Stimulated activated CD8-positive, alpha-beta memory T cell treated with anti-CD3 and anti-CD28 coated beads, Interleukin-12 subunit alpha, Interleukin-12 subunit beta, amount 100 ng/mL, for 1 hour (primary cell): ENCODE measurements around the gene KCNH6.

Source experiments
- DNase-seq: peaks from one replicate; pipeline ENCODE4 v3.0.0-alpha.2; 2020; ENCODE audit warnings: low read depth

The KCNH6 gene, protein sequence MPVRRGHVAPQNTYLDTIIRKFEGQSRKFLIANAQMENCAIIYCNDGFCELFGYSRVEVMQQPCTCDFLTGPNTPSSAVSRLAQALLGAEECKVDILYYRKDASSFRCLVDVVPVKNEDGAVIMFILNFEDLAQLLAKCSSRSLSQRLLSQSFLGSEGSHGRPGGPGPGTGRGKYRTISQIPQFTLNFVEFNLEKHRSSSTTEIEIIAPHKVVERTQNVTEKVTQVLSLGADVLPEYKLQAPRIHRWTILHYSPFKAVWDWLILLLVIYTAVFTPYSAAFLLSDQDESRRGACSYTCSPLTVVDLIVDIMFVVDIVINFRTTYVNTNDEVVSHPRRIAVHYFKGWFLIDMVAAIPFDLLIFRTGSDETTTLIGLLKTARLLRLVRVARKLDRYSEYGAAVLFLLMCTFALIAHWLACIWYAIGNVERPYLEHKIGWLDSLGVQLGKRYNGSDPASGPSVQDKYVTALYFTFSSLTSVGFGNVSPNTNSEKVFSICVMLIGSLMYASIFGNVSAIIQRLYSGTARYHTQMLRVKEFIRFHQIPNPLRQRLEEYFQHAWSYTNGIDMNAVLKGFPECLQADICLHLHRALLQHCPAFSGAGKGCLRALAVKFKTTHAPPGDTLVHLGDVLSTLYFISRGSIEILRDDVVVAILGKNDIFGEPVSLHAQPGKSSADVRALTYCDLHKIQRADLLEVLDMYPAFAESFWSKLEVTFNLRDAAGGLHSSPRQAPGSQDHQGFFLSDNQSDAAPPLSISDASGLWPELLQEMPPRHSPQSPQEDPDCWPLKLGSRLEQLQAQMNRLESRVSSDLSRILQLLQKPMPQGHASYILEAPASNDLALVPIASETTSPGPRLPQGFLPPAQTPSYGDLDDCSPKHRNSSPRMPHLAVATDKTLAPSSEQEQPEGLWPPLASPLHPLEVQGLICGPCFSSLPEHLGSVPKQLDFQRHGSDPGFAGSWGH

DNA sequence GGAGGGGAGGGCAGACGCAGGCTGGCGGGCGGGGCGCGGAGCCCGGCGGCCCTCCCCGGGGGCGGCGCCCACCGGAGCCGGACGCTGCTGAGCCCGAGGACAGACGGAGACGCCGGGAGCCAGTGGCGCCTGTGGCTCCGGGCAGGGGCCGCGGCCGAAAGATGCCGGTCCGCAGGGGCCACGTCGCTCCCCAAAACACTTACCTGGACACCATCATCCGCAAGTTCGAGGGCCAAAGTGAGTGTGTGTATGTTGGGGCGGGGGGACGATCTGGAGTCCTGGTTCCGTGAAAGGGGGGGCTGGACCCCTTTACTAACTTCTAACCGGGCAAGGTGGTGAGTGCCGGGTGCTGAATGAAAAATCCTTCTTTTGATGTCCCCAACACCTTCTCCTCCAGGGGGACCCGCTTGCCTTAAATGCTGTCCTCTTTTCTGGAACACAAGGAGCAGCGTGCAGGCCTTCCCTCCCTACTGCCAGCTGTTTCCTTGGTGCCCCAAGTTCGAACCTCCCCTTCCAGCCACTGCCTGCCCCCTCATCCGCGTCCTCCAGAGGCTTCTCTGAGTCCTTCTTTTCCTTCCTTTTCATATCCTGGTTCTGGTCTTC is at the start of gene KCNH6:
Gene KCNH6, plus strand, starts transcription at position 106 of the 603 bp plus-strand sequence. Its CDS starts 56 bp downstream, at position 162.
- DNase-seq: no peak

DNA sequence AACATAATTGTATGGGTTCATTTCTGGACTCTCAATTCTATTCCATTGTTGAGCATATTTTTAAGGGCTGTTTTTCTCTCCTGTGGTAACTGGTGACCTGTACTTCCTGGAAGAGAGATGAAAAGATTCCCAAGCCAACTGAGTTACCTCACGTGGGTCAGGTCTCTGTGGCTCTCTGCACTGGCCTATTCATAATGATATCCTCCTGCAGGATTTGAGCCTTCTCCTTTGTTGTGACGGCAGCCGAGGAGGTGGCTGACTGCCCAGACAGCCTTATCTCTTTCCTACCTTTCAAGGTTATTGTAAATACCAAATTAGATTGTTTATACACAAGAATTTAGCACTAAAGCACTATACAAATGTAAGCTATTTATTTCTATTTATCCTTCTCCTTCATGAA is 49.0 kb upstream of the KCNH6 start:
- DNase-seq: no peak

DNA sequence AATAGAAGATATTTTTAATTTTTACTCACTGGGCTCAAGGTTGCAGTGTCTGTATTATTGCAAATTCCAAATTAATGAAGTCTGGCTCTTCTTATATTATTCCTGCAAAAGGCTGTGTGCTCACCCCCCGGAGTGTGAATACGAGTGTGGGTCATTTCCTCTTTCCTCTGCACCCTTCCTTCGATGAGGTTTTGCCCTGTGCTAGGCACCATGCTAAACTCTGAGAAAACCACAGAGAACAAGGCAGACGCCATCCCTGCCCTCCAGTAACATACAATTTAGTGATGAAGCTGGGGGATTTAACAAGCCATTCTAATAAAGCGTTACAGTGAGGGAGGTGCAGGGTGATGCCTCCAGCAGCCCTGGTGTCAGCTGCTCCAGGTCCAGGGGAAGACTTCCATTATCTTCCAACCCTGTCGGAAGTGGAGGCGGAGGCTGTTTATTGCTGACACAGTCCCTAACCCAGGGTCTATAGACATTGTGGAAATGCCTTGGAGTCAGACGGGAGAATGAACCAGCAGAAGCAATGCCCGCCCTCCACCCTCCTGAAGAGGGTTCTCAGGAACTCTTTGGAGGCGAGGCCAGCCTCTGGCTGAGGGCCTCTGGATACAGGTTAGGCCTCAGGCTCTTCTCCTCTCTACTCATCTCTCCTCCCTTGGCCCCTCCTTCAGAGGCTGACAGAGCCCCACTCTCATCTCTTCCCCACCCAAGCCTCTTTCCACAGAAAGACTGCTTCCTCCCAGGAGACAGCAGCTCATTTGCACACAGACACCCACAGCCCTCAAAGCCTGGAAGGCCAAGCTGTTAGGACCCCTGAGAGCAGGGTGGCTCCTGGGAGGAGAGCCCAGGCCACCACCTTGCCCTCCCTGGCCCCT is 48.3 kb upstream of the KCNH6 start:
- DNase-seq: no peak

DNA sequence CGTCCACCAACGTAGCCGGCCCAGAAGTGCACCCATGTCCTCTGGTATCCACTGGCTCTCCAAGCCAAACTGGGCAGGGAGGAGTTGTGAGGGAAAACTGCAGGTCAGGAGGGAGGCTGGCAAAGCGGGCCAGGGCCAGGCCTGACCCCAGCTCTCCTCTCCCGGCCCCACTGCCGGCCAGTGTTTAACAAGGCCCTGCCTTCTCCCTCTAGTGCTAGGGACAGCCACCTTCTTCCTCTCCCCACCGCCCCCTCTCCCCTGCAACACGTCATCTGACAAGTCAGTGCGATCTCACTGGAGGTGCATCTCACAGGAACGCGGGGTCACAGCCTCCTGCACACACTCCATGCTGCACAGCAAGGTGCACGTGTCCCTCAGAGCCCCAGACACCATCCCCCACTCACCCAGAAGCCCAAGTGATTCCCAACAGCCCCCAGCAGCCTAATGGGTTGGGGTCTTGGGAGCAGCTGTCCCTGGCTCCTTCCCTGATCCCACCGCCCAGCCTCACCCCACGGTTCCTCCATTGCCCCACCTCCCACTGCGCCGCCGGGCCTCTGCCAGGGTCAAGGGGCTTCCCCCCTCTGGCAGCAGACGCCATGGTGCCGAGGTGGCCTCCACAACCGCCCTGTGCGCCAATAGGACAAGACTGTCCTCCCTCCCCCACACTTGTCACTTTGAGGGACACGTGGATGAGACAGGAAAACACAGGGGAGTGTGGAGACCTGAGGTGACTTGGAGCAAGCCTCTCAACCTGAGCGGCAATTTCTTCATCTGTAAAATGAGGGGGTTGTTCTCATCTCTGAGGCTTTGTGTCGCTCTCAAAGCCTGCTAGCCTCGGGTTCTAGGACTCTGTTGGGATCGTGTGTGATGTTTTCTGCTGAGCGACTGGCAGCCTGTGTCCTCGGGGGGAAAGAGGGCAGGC is 47.4 kb upstream of the KCNH6 start:
- DNase-seq: no peak

DNA sequence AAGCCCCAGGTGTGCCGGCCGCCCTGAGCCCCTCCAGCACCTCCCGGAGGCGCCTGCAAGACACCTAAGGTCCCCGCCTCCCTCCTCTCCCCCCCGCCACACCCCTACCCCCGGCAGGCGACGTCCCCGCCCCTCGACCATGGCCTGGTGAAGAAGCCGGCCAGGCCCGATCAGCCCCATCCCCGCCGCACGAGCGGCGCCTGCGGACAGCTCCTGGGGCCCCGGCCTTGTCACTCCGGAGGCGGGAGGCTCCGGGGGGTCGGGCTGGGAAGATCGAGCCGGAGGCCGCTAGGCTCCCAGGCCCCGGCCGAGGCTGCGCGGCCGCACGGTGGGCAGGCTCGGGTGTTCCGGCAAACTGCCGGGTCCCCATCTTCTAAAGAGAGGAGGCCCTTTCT is 46.7 kb upstream of the KCNH6 start:
- no peak for DNase-seq

DNA sequence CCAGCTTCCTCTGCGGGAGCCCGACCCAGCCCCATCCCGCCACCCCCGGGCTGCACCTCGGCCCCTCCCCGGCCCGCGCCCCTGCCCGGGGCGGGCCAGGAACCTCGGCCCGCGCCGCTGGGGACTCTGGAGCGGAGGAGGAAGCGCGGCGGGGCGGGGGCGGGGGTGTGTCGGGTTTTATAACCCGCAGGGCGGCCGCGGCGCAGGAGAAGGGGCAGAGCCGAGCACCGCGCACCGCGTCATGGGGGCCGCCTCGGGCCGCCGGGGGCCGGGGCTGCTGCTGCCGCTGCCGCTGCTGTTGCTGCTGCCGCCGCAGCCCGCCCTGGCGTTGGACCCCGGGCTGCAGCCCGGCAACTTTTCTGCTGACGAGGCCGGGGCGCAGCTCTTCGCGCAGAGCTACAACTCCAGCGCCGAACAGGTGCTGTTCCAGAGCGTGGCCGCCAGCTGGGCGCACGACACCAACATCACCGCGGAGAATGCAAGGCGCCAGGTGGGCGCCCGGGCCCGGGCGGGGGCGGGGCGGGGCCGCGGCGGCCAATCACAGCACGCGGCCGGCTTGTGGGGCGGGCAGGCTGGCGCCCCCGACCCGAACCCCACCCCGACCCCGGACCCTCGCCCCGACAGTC is 46.2 kb upstream of the KCNH6 start, which contains the start of gene ACE:
Gene ACE, plus strand, starts transcription at position 208 of the 626 bp plus-strand sequence. Its CDS starts 34 bp downstream, at position 242.
- DNase-seq: no peak

DNA sequence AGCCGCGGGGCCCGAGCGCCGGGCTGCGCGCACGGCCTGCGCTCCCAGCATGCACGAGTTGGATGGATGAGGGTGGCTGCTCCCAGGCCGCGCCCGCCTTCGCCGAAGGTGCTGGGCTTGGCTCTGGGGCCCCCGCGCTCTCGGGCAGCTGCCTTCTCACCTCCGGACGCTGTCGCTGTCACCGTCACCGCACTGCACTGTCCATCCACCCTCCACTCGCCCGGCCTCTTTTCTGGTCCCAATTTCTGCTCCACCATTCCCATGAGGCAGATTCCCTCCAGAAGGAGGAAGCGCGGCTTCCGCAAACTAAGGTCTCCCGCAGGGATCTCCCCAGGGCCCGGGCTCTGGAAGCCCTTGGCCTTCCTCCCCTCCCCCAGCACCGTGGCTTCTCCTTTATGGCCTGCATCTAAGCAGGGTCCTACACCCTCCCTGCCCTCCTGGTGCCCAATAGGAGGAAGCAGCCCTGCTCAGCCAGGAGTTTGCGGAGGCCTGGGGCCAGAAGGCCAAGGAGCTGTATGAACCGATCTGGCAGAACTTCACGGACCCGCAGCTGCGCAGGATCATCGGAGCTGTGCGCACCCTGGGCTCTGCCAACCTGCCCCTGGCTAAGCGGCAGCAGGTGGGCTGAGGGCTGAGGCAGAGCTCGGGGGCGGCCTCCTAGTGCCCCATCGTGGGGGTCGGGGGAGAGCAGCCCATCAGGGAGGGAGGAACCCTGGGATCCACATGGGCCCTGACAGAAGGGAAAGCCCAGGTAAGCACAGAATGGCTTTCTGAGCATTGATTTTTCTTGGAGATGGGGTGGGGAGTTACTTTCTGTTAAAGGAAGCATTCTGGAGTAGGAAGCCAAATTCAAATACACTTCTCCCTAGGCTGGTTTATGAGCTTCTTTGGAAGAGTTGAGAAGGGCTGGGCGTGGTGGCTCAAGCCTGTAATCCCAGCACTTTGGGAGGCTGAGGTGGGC is 45.4 kb upstream of the KCNH6 start:
- DNase-seq: no peak

DNA sequence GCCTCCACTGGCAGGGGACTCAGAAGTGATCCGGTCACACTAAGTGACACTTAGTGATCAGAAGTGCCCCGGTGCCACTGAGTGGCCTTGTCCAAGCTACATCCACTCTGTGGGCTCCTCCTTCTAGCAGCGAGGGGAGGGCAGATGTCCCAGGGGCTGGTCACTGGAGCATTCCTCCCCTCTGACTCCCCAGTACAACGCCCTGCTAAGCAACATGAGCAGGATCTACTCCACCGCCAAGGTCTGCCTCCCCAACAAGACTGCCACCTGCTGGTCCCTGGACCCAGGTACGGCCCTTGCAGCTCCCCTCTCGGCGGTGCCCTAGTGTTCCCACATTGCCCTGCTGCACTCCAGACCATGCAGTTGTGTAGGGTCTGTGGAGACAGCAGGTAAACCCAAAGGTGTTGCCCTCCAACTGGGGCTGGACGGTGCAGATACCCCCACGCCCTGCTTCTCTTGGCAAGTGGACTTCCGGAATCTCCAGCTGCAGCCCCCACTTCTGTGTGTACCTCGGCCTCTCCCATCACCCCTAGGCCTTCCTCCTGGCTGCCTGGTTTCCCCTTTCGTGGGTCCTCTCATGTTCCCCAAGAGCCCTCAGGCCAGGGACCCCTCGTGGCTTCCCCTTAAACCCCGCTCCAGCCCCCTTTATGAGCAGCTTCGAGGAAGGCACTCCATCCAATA is 44.2 kb upstream of the KCNH6 start:
- peak; percentile 50 for DNase-seq

DNA sequence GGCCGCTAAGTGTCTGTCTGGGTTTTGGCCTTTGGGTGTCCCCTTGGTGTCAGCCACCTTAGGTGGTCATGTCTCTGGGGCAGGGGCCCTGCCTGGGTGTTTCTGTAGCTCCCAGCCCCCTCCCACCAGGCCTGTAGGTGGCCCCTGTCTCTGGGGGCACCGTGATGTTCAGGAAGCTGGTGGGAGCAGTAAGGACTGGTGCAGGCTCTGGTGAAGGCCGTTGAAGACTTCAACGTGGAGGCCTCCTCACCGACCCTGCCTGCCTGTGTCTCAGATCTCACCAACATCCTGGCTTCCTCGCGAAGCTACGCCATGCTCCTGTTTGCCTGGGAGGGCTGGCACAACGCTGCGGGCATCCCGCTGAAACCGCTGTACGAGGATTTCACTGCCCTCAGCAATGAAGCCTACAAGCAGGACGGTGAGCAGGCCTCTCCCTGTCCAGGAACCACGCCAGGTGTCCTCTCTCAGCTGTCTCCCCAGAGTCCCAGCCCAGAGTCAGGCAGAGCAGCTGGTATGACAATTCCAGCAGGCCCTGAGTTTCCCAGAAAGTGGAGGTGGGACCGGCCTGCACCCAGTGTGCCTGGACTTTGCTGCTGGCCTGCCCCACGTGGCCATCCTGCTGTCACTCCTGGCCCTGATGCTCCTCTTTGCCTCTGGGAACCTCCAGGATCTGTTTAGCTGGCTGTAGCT is 43.5 kb upstream of the KCNH6 start:
- DNase-seq: no peak

DNA sequence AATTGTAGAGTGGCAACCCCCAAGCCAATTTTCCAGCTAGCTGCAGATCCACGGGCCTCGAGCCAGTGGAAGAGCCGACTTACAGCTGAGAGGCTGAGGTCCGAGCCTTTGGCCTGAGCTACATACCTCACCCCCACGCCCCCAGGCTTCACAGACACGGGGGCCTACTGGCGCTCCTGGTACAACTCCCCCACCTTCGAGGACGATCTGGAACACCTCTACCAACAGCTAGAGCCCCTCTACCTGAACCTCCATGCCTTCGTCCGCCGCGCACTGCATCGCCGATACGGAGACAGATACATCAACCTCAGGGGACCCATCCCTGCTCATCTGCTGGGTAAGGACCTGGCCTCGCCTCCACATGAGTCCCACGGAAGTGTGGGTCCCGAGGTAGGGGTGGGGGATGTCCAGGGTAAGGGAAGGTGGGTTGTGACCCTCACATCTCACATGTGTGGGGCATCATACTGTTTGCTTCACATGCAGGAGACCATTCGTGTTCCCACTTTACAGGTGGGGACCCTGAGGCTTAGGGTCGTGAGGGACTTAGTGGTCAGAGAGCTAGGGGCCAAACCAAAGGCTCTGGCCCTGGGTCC is 42.9 kb upstream of the KCNH6 start:
- no peak for DNase-seq

DNA sequence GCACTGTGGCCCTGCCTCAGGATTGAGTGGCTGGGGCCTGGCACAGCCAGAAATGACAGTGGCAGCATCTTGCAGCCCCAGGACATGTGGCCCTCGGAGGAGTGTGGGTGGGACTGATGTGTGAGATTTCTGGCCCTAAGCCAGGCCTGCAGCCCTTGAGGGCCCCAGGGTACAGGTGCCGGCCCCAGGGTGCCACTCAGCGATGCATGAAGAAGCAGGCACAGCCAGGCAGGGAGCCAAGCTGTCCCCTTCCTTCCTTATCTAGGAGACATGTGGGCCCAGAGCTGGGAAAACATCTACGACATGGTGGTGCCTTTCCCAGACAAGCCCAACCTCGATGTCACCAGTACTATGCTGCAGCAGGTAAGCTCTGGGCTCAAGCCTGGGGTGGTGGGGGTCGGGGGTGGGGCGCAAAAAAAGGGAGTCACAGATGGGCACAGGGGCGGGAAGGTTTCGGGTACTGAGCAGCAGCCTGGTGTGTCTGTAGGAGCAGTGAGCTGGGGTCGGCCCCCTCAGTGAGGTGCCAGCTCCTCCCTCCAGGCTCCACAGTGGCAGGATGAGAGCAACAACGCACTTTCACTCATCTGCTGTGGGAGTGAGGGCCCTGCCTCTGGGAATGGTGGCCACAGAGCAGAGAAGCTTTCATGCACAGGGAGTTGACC is 42.2 kb upstream of the KCNH6 start:
- no peak for DNase-seq

DNA sequence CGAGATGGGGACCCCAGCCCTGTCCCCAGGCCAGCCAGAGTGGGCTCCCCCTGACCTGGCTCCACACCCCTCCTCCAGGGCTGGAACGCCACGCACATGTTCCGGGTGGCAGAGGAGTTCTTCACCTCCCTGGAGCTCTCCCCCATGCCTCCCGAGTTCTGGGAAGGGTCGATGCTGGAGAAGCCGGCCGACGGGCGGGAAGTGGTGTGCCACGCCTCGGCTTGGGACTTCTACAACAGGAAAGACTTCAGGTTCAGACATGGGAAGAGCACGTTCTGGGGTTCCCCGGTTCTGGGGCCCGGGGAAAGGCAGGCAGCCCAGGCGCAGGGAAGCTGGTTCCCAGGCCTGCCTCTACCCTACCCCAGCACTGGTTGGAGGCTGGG is 41.7 kb upstream of the KCNH6 start:
- no peak for DNase-seq

DNA sequence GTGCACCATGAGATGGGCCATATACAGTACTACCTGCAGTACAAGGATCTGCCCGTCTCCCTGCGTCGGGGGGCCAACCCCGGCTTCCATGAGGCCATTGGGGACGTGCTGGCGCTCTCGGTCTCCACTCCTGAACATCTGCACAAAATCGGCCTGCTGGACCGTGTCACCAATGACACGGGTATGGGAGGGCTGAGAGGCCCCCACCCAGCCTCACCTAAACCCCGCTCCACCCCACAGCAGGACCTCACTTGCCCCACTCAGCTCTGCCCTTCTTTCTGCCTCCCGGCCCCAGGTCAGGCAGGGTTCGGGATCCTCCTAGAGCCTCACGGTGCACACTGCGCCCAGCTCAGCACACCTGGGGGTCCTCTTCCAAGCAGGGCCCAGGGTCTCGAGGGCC is 40.6 kb upstream of the KCNH6 start:
- DNase-seq: no peak

DNA sequence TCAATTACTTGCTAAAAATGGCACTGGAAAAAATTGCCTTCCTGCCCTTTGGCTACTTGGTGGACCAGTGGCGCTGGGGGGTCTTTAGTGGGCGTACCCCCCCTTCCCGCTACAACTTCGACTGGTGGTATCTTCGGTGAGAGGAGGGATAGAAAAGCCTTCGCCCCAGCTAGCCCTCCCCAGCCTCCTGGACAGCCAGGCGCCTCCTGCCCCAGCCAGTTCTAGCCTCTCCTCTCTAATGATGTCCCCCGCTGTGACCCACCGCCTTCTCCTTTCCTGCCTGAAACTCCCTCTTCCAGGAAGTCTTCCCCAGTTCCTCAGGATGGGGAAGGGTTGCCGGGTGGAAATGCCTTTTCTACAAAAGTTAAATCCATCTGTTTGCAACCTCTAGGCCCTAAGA is 40.1 kb upstream of the KCNH6 start:
- DNase-seq: no peak

DNA sequence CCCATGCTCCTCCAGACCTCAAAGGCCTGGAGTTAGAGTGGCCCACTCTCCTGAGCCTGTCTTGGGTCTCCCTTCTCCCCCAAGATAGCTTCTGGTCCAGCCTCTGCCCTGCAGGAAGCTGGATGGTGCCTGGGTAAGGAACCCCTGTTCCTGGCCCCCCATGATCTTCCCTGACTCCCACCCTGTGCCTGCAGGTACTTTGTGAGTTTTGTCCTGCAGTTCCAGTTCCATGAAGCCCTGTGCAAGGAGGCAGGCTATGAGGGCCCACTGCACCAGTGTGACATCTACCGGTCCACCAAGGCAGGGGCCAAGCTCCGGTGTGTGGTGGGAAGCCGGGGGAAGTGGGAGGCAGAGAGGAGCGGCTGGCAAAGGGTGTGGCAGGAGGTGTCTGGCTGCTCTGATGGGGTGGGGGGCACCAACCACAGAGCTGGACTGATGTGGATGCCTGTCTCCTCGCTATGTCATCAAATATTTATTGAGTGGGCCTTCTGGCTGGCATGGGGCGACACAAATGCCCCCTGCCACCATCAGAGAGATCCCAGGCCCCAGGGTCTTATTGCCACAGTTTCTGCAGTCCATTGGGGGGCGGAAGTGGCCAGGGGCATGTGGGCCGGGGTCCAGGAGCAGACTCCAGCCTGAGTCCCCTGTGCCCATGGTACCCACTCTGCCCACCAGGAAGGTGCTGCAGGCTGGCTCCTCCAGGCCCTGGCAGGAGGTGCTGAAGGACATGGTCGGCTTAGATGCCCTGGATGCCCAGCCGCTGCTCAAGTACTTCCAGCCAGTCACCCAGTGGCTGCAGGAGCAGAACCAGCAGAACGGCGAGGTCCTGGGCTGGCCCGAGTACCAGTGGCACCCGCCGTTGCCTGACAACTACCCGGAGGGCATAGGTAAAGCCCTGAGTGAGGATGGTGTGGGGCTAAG is 39.2 kb upstream of the KCNH6 start:
- no peak for DNase-seq
